ENCODE measurements around the gene WIF1.

Gene WIF1

GRCh38 chr12:65015850-65016249 is 105.3 kb downstream of the WIF1 start:
- TF ChIP-seq, protein P1, sequence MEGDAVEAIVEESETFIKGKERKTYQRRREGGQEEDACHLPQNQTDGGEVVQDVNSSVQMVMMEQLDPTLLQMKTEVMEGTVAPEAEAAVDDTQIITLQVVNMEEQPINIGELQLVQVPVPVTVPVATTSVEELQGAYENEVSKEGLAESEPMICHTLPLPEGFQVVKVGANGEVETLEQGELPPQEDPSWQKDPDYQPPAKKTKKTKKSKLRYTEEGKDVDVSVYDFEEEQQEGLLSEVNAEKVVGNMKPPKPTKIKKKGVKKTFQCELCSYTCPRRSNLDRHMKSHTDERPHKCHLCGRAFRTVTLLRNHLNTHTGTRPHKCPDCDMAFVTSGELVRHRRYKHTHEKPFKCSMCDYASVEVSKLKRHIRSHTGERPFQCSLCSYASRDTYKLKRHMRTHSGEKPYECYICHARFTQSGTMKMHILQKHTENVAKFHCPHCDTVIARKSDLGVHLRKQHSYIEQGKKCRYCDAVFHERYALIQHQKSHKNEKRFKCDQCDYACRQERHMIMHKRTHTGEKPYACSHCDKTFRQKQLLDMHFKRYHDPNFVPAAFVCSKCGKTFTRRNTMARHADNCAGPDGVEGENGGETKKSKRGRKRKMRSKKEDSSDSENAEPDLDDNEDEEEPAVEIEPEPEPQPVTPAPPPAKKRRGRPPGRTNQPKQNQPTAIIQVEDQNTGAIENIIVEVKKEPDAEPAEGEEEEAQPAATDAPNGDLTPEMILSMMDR (IDR thresholded peaks at IDR 0.05) = no peak
- no peak for TF ChIP-seq ZFX (IDR thresholded peaks at IDR 0.05; ENCODE audit: borderline replicate concordance)
- no peak overlapping the region for H3K27ac ChIP-seq

GRCh38 chr12:65014504-65015271 is 106.4 kb downstream of the WIF1 start:
- H3K27ac ChIP-seq = no peak overlapping the region
- TF ChIP-seq, protein P1 (IDR thresholded peaks at IDR 0.05) = no peak
- TF ChIP-seq ZFX (IDR thresholded peaks at IDR 0.05; ENCODE audit: borderline replicate concordance) = no peak

- no peak for TF ChIP-seq ZFX (IDR thresholded peaks at IDR 0.05; ENCODE audit: borderline replicate concordance)
- TF ChIP-seq, protein P1 (IDR thresholded peaks at IDR 0.05) = no peak
- peak overlapping the region; percentile 41 for H3K27ac ChIP-seq
Observed at GRCh38 chr12:65010437-65010836, 110.7 kb downstream of the WIF1 start.

DNA sequence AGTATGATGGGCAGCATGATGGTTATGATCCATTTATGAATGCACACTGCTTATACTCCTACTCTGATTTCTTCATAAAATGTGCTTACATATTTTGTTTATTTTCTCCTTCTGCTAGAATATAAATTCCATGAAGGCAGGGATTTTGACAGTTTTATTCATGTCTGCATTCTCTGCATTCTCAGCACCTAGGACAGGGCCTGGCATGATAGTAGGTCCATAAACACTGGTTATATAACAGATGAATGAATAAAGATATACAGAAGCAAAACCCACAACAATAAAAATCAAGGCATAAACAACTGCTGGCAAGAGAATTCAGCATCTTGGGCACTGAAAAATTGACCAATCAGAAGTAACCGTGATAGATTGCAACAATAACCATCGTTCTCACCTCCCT is 115.4 kb downstream of the WIF1 start:
- TF ChIP-seq, protein P1 (IDR thresholded peaks at IDR 0.05) = no peak
- TF ChIP-seq ZFX (IDR thresholded peaks at IDR 0.05; ENCODE audit: borderline replicate concordance) = no peak
- no peak overlapping the region for H3K27ac ChIP-seq

DNA sequence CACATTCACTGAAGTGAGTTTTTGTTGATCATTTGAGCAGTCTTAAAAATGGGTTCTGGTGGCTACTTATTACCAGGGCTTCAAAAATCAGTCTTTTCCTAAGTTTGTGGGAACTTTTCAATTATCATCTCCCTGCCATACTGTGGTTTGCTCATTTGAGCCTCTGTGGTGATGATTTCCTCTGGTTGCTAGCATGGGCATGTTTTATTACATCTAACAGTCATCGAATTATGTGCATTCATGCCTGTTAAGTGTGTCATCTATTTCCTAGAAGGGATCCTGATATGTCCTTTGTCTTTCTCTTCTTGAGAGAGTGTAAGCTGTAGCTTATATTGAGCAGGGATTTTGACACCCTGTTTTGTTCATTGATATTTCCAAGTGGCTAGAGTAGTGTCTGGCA is 116.8 kb downstream of the WIF1 start:
- no peak overlapping the region for H3K27ac ChIP-seq
- TF ChIP-seq, protein P1 (IDR thresholded peaks at IDR 0.05) = no peak
- no peak for TF ChIP-seq ZFX (IDR thresholded peaks at IDR 0.05; ENCODE audit: borderline replicate concordance)
